ENCODE results near the gene CRACR2A.

CRACR2A gene

GRCh38 chr12:3723916-3724805 lies 28.7 kb downstream of the CRACR2A start:
- no peak for DNase-seq

GRCh38 chr12:3722368-3722767 lies 30.5 kb downstream of the CRACR2A start:
- DNase-seq: no peak

GRCh38 chr12:3720772-3721171 lies 32.1 kb downstream of the CRACR2A start:
- DNase-seq: no peak

GRCh38 chr12:3718100-3718499 lies 34.8 kb downstream of the CRACR2A start:
- DNase-seq: no peak

- no peak for DNase-seq
These were observed 35.5 kb downstream of the CRACR2A start for GRCh38 chr12:3717283-3717898.

- no peak for DNase-seq
These were observed 36.9 kb downstream of the CRACR2A start for GRCh38 chr12:3715999-3716398.

GRCh38 chr12:3713947-3714346 lies 39.0 kb downstream of the CRACR2A start:
- DNase-seq: no peak

GRCh38 chr12:3713483-3713882 lies 39.4 kb downstream of the CRACR2A start:
- DNase-seq: no peak

GRCh38 chr12:3712209-3712992 lies 40.5 kb downstream of the CRACR2A start:
- DNase-seq: no peak

GRCh38 chr12:3705354-3705675 lies 47.6 kb downstream of the CRACR2A start:
- no peak for DNase-seq

- DNase-seq: no peak
These were observed 48.2 kb downstream of the CRACR2A start for GRCh38 chr12:3704512-3705353.

GRCh38 chr12:3700861-3701260 lies 52.0 kb downstream of the CRACR2A start:
- no peak for DNase-seq

- DNase-seq: peak; percentile 76
These were observed 54.5 kb downstream of the CRACR2A start for GRCh38 chr12:3698218-3698974.

GRCh38 chr12:3697311-3697870 lies 55.5 kb downstream of the CRACR2A start:
- no peak for DNase-seq

- peak; percentile 59 for DNase-seq
These were observed 58.2 kb downstream of the CRACR2A start for GRCh38 chr12:3694673-3695072.

- no peak for DNase-seq
These were observed 60.1 kb downstream of the CRACR2A start for GRCh38 chr12:3692616-3693365.

- DNase-seq: no peak
These were observed 66.4 kb downstream of the CRACR2A start for GRCh38 chr12:3686463-3686862.

GRCh38 chr12:3685830-3686229 lies 67.1 kb downstream of the CRACR2A start:
- no peak for DNase-seq

- DNase-seq: no peak
These were observed 68.4 kb downstream of the CRACR2A start for GRCh38 chr12:3684449-3685051.

GRCh38 chr12:3683670-3684069 lies 69.2 kb downstream of the CRACR2A start:
- DNase-seq: no peak

Measured in DMS79 (cell line).